Adrenal gland (tissue), 12 donors: Measurements from ENCODE around the gene C1QTNF5. TPM values are rescaled to one million over a fixed set of nuclear protein-coding genes. Genes with fewer than 3 reads are reported as not detected.
A peak's percentile ranks its signal among the peaks of the same experiment; 100 is the strongest.

Experiments used
- DNase-seq, 7 donors: peaks; one replicate each; pipeline ENCODE4 v3.0.0-alpha.2; 2019 to 2020
- H3K27ac ChIP-seq, 5 donors: fragments of 200-600 bp; sonication (generic) in 4 of 5; 1 replicate in 3 of 5; 2 replicates in 2 of 5; pipeline versions ENCODE4 v1.5.1 to v1.8.0; 2016 to 2020; ENCODE audit warnings: mild to moderate bottlenecking in 1 of 5
- H3K27me3 ChIP-seq: fragments of 200-600 bp; 2 replicates; pipeline ENCODE4 v1.8.0; 2021
- H3K36me3 ChIP-seq, 2 donors: fragments of 200-600 bp; replicated peaks in 1 of 2; 1 replicate in 1 of 2; 2 replicates in 1 of 2; pipeline versions ENCODE4 v1.5.1 to v1.8.0; 2018 to 2022
- H3K4me1 ChIP-seq, 2 donors: fragments of 200-600 bp; replicated peaks in 1 of 2; 1 replicate in 1 of 2; 2 replicates in 1 of 2; pipeline versions ENCODE4 v1.5.1 to v1.8.0; 2018 to 2021
- H3K4me3 ChIP-seq, 4 donors: fragments of 200-600 bp; sonication (generic) in 3 of 4; one replicate each; pipeline ENCODE4 v1.5.1; 2016 to 2018
- H3K9me3 ChIP-seq, 3 donors: fragments of 200-600 bp; sonication (generic) in 1 of 3; replicated peaks in 1 of 3; 1 replicate in 2 of 3; 2 replicates in 1 of 3; pipeline versions ENCODE4 v1.5.1 to v1.8.0; 2016 to 2021
- POLR2A ChIP-seq, 2 donors: fragments of 450-650 bp; IDR thresholded peaks; one replicate each; pipeline ENCODE4 v1.6.1; 2017; ENCODE audit warnings: antibody characterized with exemption in 2 of 2, mild to moderate bottlenecking in 2 of 2, moderate library complexity in 1 of 2
- WGBS, 4 donors: extraction: QIAGEN DNeasy Blood & Tissue Kit in 2 of 4; methylation state at CpG; one replicate each; pipeline versions ENCODE4 v1.1.5 to v1.1.7; 2013 to 2017; 5-methylcytosine and 5-hydroxymethylcytosine counted together
- intact Hi-C, 2 donors: fragments of 100-400 bp; cut with DNase I; formaldehyde crosslinking; loops; one replicate each; pipeline versions ENCODE4 v1.14.1 to v1.15.0; 2022 to 2023
- polyA plus RNA-seq, 3 donors: library from polyadenylated mRNA; stranded (reverse); fragments of 200-250 nt in 2 of 3; fragments of 350-450 nt in 1 of 3; fragmentation: Illumina TruSeq in 1 of 3; extraction: RNeasy Lipid Tissue Mini Kit (QIAGEN cat#74804) in 1 of 3; gene quantifications; one replicate each; pipeline ENCODE4 v1.2.3, GENCODE V29; 2013 to 2014
- total RNA-seq, 9 donors: library from RNA; depleted of rRNA in 4 of 9; stranded (reverse); fragments of >200 nt in 4 of 9; fragments of 120-200 nt in 1 of 9; fragmentation: NEBNext Ultra II Directional in 1 of 9; extraction: Animal tissue kit (Norgen Biotek cat#: 25700) in 1 of 9; gene quantifications; one replicate each; pipeline versions ENCODE4 v1.1.0 to v1.2.4, GENCODE V29; 2013 to 2023
- TF ChIP-seq, protein P1 (sequence below), 6 experiments: fragments of 450-650 bp in 4 of 6; fragments of 200-600 bp in 2 of 6; sonication (generic) in 1 of 6; IDR thresholded peaks; 1 replicate in 5 of 6; 2 replicates in 1 of 6; pipeline versions ENCODE4 v1.5.1 to v1.8.0; 2016 to 2021; ENCODE audit warnings: antibody characterized with exemption in 6 of 6, mild to moderate bottlenecking in 2 of 6, moderate library complexity in 1 of 6
- donor health status: healthy with polysubstance abuse.
- donor health status: Bipolar disorder and iron deficiency.
- donor health status: DM: yes; HTN: yes; CAD: no.
- donor health status: DM: no; HTN: no; CAD: no.
- donor health status: DM: no; HTN: no; CAD: no.
- donor health status: DM: yes; HTN: yes; CAD: no.

The C1QTNF5 gene
- total and polyA plus RNA-seq, 12 donors: 1.8 to 46.9 (median 20.6) TPM

GRCh38 chr11:119371778-119372182 lies 31.1 kb upstream of the C1QTNF5 start:
- Histone ChIP-seq H3K4me3 (no peak overlapping the region), H3K9me3 (no peaks in the 10 kb centered on the region), H3K36me3 (no peaks in the 10 kb centered on the region), H3K27ac (peak overlapping the region in 3 of 5 donors; percentile 69 to 89 (median 72)), H3K4me1 (peaks cover 58 to 72% of the 10 kb centered on the region in 2 donors), H3K27me3 (no peaks in the 10 kb centered on the region)
- WGBS, 4 donors: 47 to 62% (median 50%) methylated on average over 6 to 8 of the region's 8 CpGs
- intact Hi-C loops: loop anchor here in 1 of 2 donors (2.0 to 5.0 kb wide), 2 partner anchors 15 to 101 kb away; no protein-coding TSS in a partner anchor
- DNase-seq: peak in 6 of 7 donors; percentile 62 to 84 (median 78)
- TF ChIP-seq POLR2A (IDR thresholded peaks at IDR 0.05): peak in 1 of 2 donors; percentile 55
- TF ChIP-seq, protein P1, sequence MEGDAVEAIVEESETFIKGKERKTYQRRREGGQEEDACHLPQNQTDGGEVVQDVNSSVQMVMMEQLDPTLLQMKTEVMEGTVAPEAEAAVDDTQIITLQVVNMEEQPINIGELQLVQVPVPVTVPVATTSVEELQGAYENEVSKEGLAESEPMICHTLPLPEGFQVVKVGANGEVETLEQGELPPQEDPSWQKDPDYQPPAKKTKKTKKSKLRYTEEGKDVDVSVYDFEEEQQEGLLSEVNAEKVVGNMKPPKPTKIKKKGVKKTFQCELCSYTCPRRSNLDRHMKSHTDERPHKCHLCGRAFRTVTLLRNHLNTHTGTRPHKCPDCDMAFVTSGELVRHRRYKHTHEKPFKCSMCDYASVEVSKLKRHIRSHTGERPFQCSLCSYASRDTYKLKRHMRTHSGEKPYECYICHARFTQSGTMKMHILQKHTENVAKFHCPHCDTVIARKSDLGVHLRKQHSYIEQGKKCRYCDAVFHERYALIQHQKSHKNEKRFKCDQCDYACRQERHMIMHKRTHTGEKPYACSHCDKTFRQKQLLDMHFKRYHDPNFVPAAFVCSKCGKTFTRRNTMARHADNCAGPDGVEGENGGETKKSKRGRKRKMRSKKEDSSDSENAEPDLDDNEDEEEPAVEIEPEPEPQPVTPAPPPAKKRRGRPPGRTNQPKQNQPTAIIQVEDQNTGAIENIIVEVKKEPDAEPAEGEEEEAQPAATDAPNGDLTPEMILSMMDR (IDR thresholded peaks at IDR 0.05): peak in 5 of 6 experiments; percentile 39 to 56 (median 41)

GRCh38 chr11:119371067-119371601 lies 30.5 kb upstream of the C1QTNF5 start:
- H3K4me3 ChIP-seq: no peak overlapping the region
- H3K36me3 ChIP-seq: no peaks in the 10 kb centered on the region
- H3K4me1 ChIP-seq: peaks cover 53 to 65% of the 10 kb centered on the region in 2 donors
- no peak for TF ChIP-seq POLR2A (IDR thresholded peaks at IDR 0.05)
- TF ChIP-seq, protein P1 (IDR thresholded peaks at IDR 0.05): no peak
- peak overlapping the region; percentile 7 to 89 (median 69) for H3K27ac ChIP-seq
- peak in 1 of 7 donors; percentile 22 for DNase-seq
- 72 to 81% (median 78%) methylated on average over 4 to 8 of the region's 8 CpGs for WGBS, 4 donors
- H3K27me3 ChIP-seq: no peaks in the 10 kb centered on the region
- no peaks in the 10 kb centered on the region for H3K9me3 ChIP-seq
- intact Hi-C loops: loop anchor here in 1 of 2 donors (5.0 kb wide), 1 partner anchor 101 kb away; no protein-coding TSS in a partner anchor

- Histone ChIP-seq H3K36me3 (no peaks in the 10 kb centered on the region), H3K27ac (peak overlapping the region in 4 of 5 donors; percentile 36 to 89 (median 70)), H3K4me3 (no peak overlapping the region), H3K9me3 (no peaks in the 10 kb centered on the region), H3K27me3 (no peaks in the 10 kb centered on the region), H3K4me1 (peaks cover 48 to 60% of the 10 kb centered on the region in 2 donors)
- TF ChIP-seq, protein P1 (IDR thresholded peaks at IDR 0.05): no peak
- peak in 1 of 2 donors; percentile 51 for TF ChIP-seq POLR2A (IDR thresholded peaks at IDR 0.05)
- whole genome bisulfite sequencing, 4 donors: 38 to 45% (median 42%) methylated on average over 5 to 8 of the region's 8 CpGs
- peak in 6 of 7 donors; percentile 50 to 78 (median 70) for DNase-seq
- intact Hi-C loops: loop anchor here in 1 of 2 donors (5.0 kb wide), 1 partner anchor 102 kb away; no protein-coding TSS in a partner anchor
Measured at GRCh38 chr11:119370486-119371046, 29.9 kb upstream of the C1QTNF5 start.

DNA sequence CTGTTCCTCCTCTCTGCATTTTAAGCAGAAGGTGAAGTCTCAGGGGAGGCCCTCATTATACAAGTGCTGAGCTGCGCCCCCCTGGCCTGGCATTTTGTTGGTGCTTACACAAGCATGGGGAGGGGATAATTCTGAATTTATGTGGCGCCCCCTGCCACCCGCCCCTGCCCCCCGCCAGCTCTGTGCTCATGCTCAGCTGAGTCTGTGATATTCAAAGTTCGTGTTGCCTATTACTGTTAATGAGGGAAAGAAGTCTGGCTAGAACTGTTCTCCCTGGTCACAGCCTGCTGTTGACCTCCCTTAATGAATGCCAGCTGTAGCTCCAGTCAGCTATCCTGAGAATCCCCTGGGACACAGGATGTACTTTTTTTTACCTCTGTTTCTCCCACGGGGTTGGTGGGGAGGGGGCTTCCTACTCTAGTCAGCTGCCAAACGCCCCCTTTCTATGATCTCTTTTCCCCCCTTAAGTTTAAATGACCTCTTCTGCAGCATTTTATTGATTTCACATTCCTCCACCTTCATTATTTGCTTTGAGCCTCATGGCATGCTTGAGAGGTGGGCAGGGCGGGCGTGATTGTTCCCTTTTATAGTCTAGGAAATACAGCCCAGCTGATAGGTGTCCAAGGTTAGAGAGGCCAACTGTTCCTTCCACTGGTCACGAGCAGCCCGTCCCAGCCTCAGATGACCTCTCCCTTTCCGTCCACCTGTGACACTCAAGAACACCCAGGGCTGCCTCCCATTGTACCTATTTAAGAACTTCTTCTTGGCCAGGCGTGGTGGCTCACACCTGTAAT lies 28.6 kb upstream of the C1QTNF5 start:
- H3K27ac ChIP-seq: peak overlapping the region; percentile 14 to 89 (median 81)
- TF ChIP-seq, protein P1 (IDR thresholded peaks at IDR 0.05): no peak
- no peak for TF ChIP-seq POLR2A (IDR thresholded peaks at IDR 0.05)
- intact Hi-C loops: no loop called here
- 72 to 80% (median 76%) methylated on average over 13 of the region's 13 CpGs for WGBS, 4 donors
- no peaks in the 10 kb centered on the region for H3K36me3 ChIP-seq
- H3K9me3 ChIP-seq: no peaks in the 10 kb centered on the region
- peaks cover 47 to 59% of the 10 kb centered on the region in 2 donors for H3K4me1 ChIP-seq
- DNase-seq: peak in 2 of 7 donors; percentile 17 to 52
- H3K4me3 ChIP-seq: no peak overlapping the region
- H3K27me3 ChIP-seq: no peaks in the 10 kb centered on the region
